Measurements from ENCODE around the gene HOXC9. TPM values are rescaled to one million over a fixed set of nuclear protein-coding genes. Genes with fewer than 3 reads are reported as not detected.

The HOXC9 gene
- polyA plus RNA-seq, 1 of the 3 experiments (the other 2 are of a cell fraction): 1.9 TPM

- TF ChIP-seq ZBTB33 (IDR thresholded peaks at IDR 0.05; ENCODE audit: borderline replicate concordance, low read depth) (no peak), MAX (IDR thresholded peaks at IDR 0.05; ENCODE audit: low read depth) (no peak), ELF1 (IDR thresholded peaks at IDR 0.05) (no peak)
These were observed 52.0 kb downstream of the HOXC9 start (continued) for GRCh38 chr12:54051874-54052437.

- H3K4me3 ChIP-seq (ENCODE audit: low read depth in 2 of 2, low read length in 1 of 2): peak overlapping the region; percentile 82 to 85
- H3K4me1 ChIP-seq (ENCODE audit: control insufficient read depth in 1 of 2, insufficient read depth in 2 of 2, low read depth in 1 of 2, low read length in 1 of 2): peaks cover 15 to 27% of the 10 kb centered on the region in 2 experiments; a peak in 3 of 4 replicates
- peak overlapping the region; percentile 81 for H3K9ac ChIP-seq
- ChIA-PET CTCF (interaction anchor here (0.6 to 5.0 kb wide), 16 partner anchors 9 to 162 kb away, joined by 3 to 45 read pairs (median 4); partner anchors contain the start of genes HOXC5, HOXC8 and SMUG1), POLR2A (interaction anchor here (0.7 to 3.6 kb wide), 9 partner anchors 13 to 228 kb away, joined by 3 to 25 read pairs (median 4); partner anchors contain the start of genes HNRNPA1, HOXC5 and SMUG1)
- peaks cover 0 to 2% of the 10 kb centered on the region in 2 experiments for H3K36me3 ChIP-seq (replicated peaks in 1 of 2; ENCODE audit: control insufficient read depth in 1 of 2, insufficient read depth in 2 of 2, low read length in 1 of 2)
- H3F3A ChIP-seq (replicated peaks; ENCODE audit: insufficient read depth): peaks cover 8% of the 10 kb centered on the region
- 91% methylated on average over 10 of the region's 10 CpGs for WGBS (ENCODE audit: low lambda C conversion rate)
- H3K9me3 ChIP-seq: no peaks in the 10 kb centered on the region
- H2AFZ ChIP-seq (ENCODE audit: low read depth): peak overlapping the region; percentile 98; the same call in 1 of the 2 replicates
- no peaks in the 10 kb centered on the region for H4K20me1 ChIP-seq (ENCODE audit: insufficient read depth)
- peaks cover 25% of the 10 kb centered on the region for H3K79me2 ChIP-seq (ENCODE audit: insufficient read depth)
- H3K9me2 ChIP-seq: no peaks in the 10 kb centered on the region
- H3K4me2 ChIP-seq: peak overlapping the region; percentile 86
- H3K27ac ChIP-seq (ENCODE audit: low read depth in 2 of 2, low read length in 1 of 2): peak overlapping the region; percentile 57 to 96; a peak in 3 of 4 replicates
- DNase-seq: peak; percentile 51
- no peaks in the 10 kb centered on the region for H3K27me3 ChIP-seq (ENCODE audit: insufficient read depth)
- TF ChIP-seq MXI1 (IDR thresholded peaks at IDR 0.05; ENCODE audit: low read depth, low read length) (no peak), TEAD4 (IDR thresholded peaks at IDR 0.05; ENCODE audit: borderline replicate concordance, insufficient read depth) (no peak), RCOR1 (IDR thresholded peaks at IDR 0.05; ENCODE audit: low read length) (no peak), RXRA (IDR thresholded peaks at IDR 0.05; ENCODE audit: borderline replicate concordance, low read depth) (no peak), RFX5 (IDR thresholded peaks at IDR 0.05; ENCODE audit: low read length) (no peak), NRF1 (IDR thresholded peaks at IDR 0.05; ENCODE audit: low read depth, low read length) (no peak), REST (IDR thresholded peaks at IDR 0.05; ENCODE audit: low read depth, low read length) (no peak), ZBTB33 (IDR thresholded peaks at IDR 0.05; ENCODE audit: borderline replicate concordance, low read depth) (no peak), PBX3 (IDR thresholded peaks at IDR 0.05) (no peak), EZH2phosphoT487 (IDR thresholded peaks at IDR 0.05; ENCODE audit: borderline replicate concordance, low read depth) (no peak), USF1 (IDR thresholded peaks at IDR 0.05; ENCODE audit: borderline replicate concordance, low read depth) (no peak), SMC3 (IDR thresholded peaks at IDR 0.05; ENCODE audit: low read depth, low read length) (no peak), RAD21 (IDR thresholded peaks at IDR 0.05; ENCODE audit: low read length) (no peak), IRF3 (IDR thresholded peaks at IDR 0.05; ENCODE audit: low read depth, low read length) (no peak), GABPA (IDR thresholded peaks at IDR 0.05; ENCODE audit: low read depth) (no peak), FOXJ3 (CRISPR knock-in tag; IDR thresholded peaks at IDR 0.05) (no peak)
These were observed 52.6 kb downstream of the HOXC9 start for GRCh38 chr12:54052438-54053002.

Measured in SK-N-SH (cell line).